ENCODE measurements around the gene XPNPEP1.

XPNPEP1 gene

GRCh38 chr10:109922976-109923921 lies at the start of gene XPNPEP1:
Gene XPNPEP1 (minus strand): TSS chr10:109923511. CDS start chr10:109923433, 78 bp downstream.
- peak; percentile 78 for DNase-seq

GRCh38 chr10:109972372-109973001 lies 49.2 kb upstream of the XPNPEP1 start:
- no peak for DNase-seq

- no peak for DNase-seq
These were observed 48.3 kb upstream of the XPNPEP1 start for GRCh38 chr10:109971634-109972033.

GRCh38 chr10:109969760-109970346 lies 46.5 kb upstream of the XPNPEP1 start:
- no peak for DNase-seq

- DNase-seq = no peak
These were observed 45.8 kb upstream of the XPNPEP1 start for GRCh38 chr10:109968953-109969759.

- no peak for DNase-seq
These were observed 44.4 kb upstream of the XPNPEP1 start for GRCh38 chr10:109967739-109968088.

- DNase-seq = no peak
These were observed 43.8 kb upstream of the XPNPEP1 start for GRCh38 chr10:109966961-109967738.

GRCh38 chr10:109964318-109964717 lies 41.0 kb upstream of the XPNPEP1 start:
- no peak for DNase-seq

GRCh38 chr10:109963439-109963838 lies 40.1 kb upstream of the XPNPEP1 start:
- DNase-seq = no peak

GRCh38 chr10:109962247-109962646 lies 38.9 kb upstream of the XPNPEP1 start:
- DNase-seq = no peak

GRCh38 chr10:109961174-109962001 lies 38.1 kb upstream of the XPNPEP1 start:
- no peak for DNase-seq

GRCh38 chr10:109960682-109961081 lies 37.4 kb upstream of the XPNPEP1 start:
- no peak for DNase-seq

GRCh38 chr10:109959259-109960145 lies 36.2 kb upstream of the XPNPEP1 start:
- no peak for DNase-seq

- DNase-seq = no peak
These were observed 34.7 kb upstream of the XPNPEP1 start for GRCh38 chr10:109958059-109958458.

- DNase-seq = no peak
These were observed 33.9 kb upstream of the XPNPEP1 start for GRCh38 chr10:109957092-109957797.

- no peak for DNase-seq
These were observed 33.3 kb upstream of the XPNPEP1 start for GRCh38 chr10:109956454-109957091.

- no peak for DNase-seq
These were observed 30.5 kb upstream of the XPNPEP1 start for GRCh38 chr10:109953766-109954165.

GRCh38 chr10:109952526-109952925 lies 29.2 kb upstream of the XPNPEP1 start:
- DNase-seq = no peak
